Ishikawa (cell line): Measurements from ENCODE around the gene UAP1L1.

ENCODE experiments used
- CEBPB ChIP-seq: IDR thresholded peaks from 2 replicates; pipeline ENCODE4 v1.6.1; 2012
- CREB1 ChIP-seq: IDR thresholded peaks from 2 replicates; pipeline ENCODE4 v1.6.1; 2012; ENCODE audit warnings: low read depth
- EGR1 ChIP-seq: IDR thresholded peaks from 2 replicates; pipeline ENCODE4 v1.6.1; 2012
- EP300 ChIP-seq: IDR thresholded peaks from 2 replicates; pipeline ENCODE4 v1.6.1; 2012; ENCODE audit warnings: borderline replicate concordance
- FOXM1 ChIP-seq: IDR thresholded peaks from 2 replicates; pipeline ENCODE4 v1.6.1; 2012; ENCODE audit warnings: low read depth, borderline replicate concordance
- MAX ChIP-seq: IDR thresholded peaks from 2 replicates; pipeline ENCODE4 v1.6.1; 2012
- NFIC ChIP-seq: IDR thresholded peaks from 2 replicates; pipeline ENCODE4 v1.6.1; 2012
- RAD21 ChIP-seq: IDR thresholded peaks from 2 replicates; pipeline ENCODE4 v1.6.1; 2012; ENCODE audit warnings: low read depth
- REST ChIP-seq: IDR thresholded peaks from 2 replicates; pipeline ENCODE4 v1.6.1; 2012; ENCODE audit warnings: low read depth, mild to moderate bottlenecking
- TAF1 ChIP-seq: IDR thresholded peaks from 2 replicates; pipeline ENCODE4 v1.6.1; 2012; ENCODE audit warnings: low read depth, mild to moderate bottlenecking
- TCF12 ChIP-seq: IDR thresholded peaks from 2 replicates; pipeline ENCODE4 v1.6.1; 2012; ENCODE audit warnings: low read depth
- TEAD4 ChIP-seq: IDR thresholded peaks from 2 replicates; pipeline ENCODE4 v1.6.1; 2012
- USF1 ChIP-seq: IDR thresholded peaks from 2 replicates; pipeline ENCODE4 v1.6.1; 2012
- YY1 ChIP-seq: IDR thresholded peaks from 2 replicates; pipeline ENCODE4 v1.6.1; 2012; ENCODE audit warnings: low read depth
- ZBTB7A ChIP-seq: IDR thresholded peaks from 2 replicates; pipeline ENCODE4 v1.6.1; 2012; ENCODE audit warnings: low read depth

The UAP1L1 gene

GRCh38 chr9:137116728-137117127 is 39.4 kb downstream of the UAP1L1 start:
- TF ChIP-seq CREB1 (no peak), CEBPB (no peak), EGR1 (no peak), USF1 (no peak), TEAD4 (no peak), YY1 (no peak), RAD21 (no peak), FOXM1 (no peak), TCF12 (no peak), EP300 (no peak), NFIC (no peak), TAF1 (no peak), MAX (no peak), REST (no peak)

GRCh38 chr9:137117269-137117731 is 40.0 kb downstream of the UAP1L1 start:
- TF ChIP-seq EGR1 (no peak), TEAD4 (no peak), ZBTB7A (no peak), EP300 (no peak), FOXM1 (no peak)

- TF ChIP-seq CEBPB = peak; percentile 66
These were observed 40.8 kb downstream of the UAP1L1 start for GRCh38 chr9:137118092-137118603.

GRCh38 chr9:137123468-137123837 is 46.1 kb downstream of the UAP1L1 start:
- no peak for TF ChIP-seq REST
- no peak for TF ChIP-seq MAX
- TF ChIP-seq FOXM1 = no peak
- TF ChIP-seq TAF1 = no peak
- no peak for TF ChIP-seq CEBPB
- no peak for TF ChIP-seq ZBTB7A
- TF ChIP-seq TEAD4 = no peak
- no peak for TF ChIP-seq CREB1

- TF ChIP-seq USF1 (no peak), TAF1 (no peak), CEBPB (no peak), EP300 (no peak), EGR1 (no peak), CREB1 (no peak)
These were observed 49.5 kb downstream of the UAP1L1 start for GRCh38 chr9:137126786-137127185.

GRCh38 chr9:137127301-137128157 is 50.2 kb downstream of the UAP1L1 start:
- no peak for TF ChIP-seq CEBPB
- no peak for TF ChIP-seq MAX
- no peak for TF ChIP-seq RAD21
- TF ChIP-seq ZBTB7A = no peak
- no peak for TF ChIP-seq NFIC
- no peak for TF ChIP-seq YY1
- TF ChIP-seq CREB1 = no peak
